ENCODE data around the gene GPX1. TPM values are rescaled to one million over a fixed set of nuclear protein-coding genes. Genes with fewer than 3 reads are reported as not detected.

Gene GPX1
- 262 to 306 TPM (median 293 TPM) in 5 replicates for total RNA-seq (2022; extraction: Qiagen RNA extraction)

DNA sequence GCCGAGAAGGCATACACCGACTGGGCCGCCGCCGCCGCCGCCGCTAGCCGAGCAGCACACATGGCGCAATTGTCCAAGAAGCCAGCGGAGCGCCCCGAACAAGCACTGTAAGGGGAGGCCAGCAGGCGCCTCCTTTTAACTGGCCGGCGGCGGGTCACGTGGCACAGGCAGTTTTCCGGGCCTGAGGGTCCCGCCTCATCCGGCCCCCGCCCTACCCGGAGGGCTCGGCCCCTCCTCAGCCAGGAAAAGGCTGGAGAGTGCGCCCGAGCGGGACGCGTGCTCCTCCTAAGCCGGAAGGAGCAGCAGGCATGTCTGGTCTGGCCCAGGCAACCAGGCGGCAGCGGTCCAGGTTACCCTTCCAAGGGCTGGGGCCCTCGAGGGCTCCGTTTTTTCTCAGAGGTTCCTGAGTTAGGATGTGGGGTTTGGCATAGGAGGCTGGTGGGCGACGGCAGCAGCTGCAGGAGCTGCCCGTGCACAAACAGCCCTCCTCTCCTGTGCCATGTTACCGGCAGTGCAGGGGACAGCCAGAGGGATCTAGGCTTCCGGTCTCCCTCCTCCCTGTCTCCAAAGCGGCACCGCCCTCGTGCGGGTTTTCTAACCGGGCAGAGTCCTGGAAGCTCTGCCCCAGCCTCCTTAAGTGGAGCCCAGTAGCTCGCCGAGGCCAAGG lies at the start of gene GPX1:
Gene GPX1, minus strand, starts transcription at position 137 of the 667 bp plus-strand sequence. Its CDS starts 75 bp downstream, at position 62.

DNA sequence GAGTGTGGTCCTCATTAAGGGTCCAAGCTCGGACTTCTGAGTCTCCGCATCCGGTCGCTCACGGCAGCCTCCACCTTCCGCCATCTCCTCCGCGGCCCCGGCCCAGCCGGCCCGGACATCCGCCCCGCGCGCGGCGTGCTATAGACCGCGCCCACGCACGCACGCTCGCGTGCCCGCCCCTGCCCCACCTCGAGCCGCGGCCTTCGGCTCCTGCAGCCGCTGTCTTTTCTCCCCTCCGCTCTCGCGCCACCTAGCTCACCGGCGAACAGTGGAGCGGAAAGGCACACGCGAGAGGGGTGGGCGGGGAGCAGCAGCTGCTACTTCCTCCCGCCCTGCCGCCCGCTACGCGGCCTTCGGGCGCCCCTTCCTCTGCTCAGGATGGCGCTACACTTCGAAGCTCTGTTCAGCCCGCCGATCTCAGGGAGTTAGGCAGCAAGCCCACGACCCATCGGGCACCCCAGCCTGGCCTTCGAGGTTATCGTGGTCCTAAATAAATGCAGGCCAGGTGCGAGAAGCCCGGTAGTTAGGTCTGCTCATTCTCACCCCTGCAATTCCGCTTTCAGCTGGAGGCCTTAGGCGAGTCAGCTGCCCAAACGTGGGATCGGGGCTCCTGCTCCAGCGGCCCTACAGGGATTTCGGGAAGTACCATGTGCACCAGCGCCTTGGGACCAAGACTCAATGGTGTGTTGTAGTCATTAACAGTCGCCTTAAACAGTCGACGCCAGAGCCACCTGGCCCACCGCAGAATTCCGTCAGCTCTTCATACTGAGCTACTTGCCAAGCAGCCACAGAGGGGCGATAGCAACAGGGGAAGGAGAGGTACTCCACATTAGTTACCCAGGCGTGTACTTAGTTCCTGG lies 18.0 kb downstream of the GPX1 start, which contains the start of gene USP4:
Gene USP4, minus strand, starts transcription at position 113 of the 860 bp plus-strand sequence. Its CDS starts 29 bp downstream, at position 84.

Other genes starting within 250 kb of the GPX1 start
- 17.2 to 23.8 TPM (median 23.3 TPM) in 5 replicates for gene USP19, start 237.5 kb downstream of the GPX1 start, total RNA-seq (2022; extraction: Qiagen RNA extraction)
- 82.0 to 115 TPM (median 113 TPM) in 5 replicates for gene LAMB2, start 225.3 kb downstream of the GPX1 start, total RNA-seq (2022; extraction: Qiagen RNA extraction)
- gene CCDC71, start 192.0 kb downstream of the GPX1 start, total RNA-seq (2022; extraction: Qiagen RNA extraction), result 12.1 to 15.3 TPM (median 12.2 TPM) in 5 replicates
- gene KLHDC8B, start 186.8 kb downstream of the GPX1 start, total RNA-seq (2022; extraction: Qiagen RNA extraction), result 4.4 to 7.0 TPM (median 5.7 TPM) in 5 replicates
- 1.5 to 2.5 TPM (median 1.8 TPM) in 5 replicates for gene C3orf62, start 81.1 kb downstream of the GPX1 start, total RNA-seq (2022; extraction: Qiagen RNA extraction)
- 11.4 to 15.4 TPM (median 13.8 TPM) in 5 replicates for gene USP4, start 18.3 kb downstream of the GPX1 start, total RNA-seq (2022; extraction: Qiagen RNA extraction)
- gene RHOA, start 53.6 kb upstream of the GPX1 start, total RNA-seq (2022; extraction: Qiagen RNA extraction), result 449 to 503 TPM (median 464 TPM) in 5 replicates
- 21.0 to 25.1 TPM (median 22.6 TPM) in 5 replicates for gene TCTA, start 54.1 kb upstream of the GPX1 start, total RNA-seq (2022; extraction: Qiagen RNA extraction)
- gene AMT, start 64.1 kb upstream of the GPX1 start, total RNA-seq (2022; extraction: Qiagen RNA extraction), result 0.28 to 0.73 TPM (median 0.44 TPM) in 4 of 5 replicates, not detected in the other
- gene NICN1, start 71.0 kb upstream of the GPX1 start, total RNA-seq (2022; extraction: Qiagen RNA extraction), result 5.6 to 7.3 TPM (median 5.6 TPM) in 5 replicates
- gene DAG1, start 111.9 kb upstream of the GPX1 start, total RNA-seq (2022; extraction: Qiagen RNA extraction), result 47.6 to 60.8 TPM (median 57.1 TPM) in 5 replicates
- gene BSN, start 196.1 kb upstream of the GPX1 start, total RNA-seq (2022; extraction: Qiagen RNA extraction), result 0.09 to 0.41 TPM (median 0.13 TPM) in 5 replicates

All from A549 treated with Mapracorat at 1 μM for 4 hours (cell line).